Caco-2 (cell line): ENCODE measurements around the gene INO80B. TPM values are rescaled to one million over a fixed set of nuclear protein-coding genes. Genes with fewer than 3 reads are reported as not detected.

Experiments
- BruUV-seq: library from RNA; stranded (reverse); fragments of 400-500 nt; replicated peaks from 2 replicates; lab custom pipeline; 2021; lab: Mats Ljungman, UMichigan
- CTCF ChIA-PET: fragments of 300-600 bp; sonication (Branson Sonifier 250); formaldehyde crosslinking; loops from one replicate; lab custom pipeline; 2022; ENCODE audit warnings: antibody characterized with exemption; lab: Charles Lee
- POLR2A ChIA-PET: fragments of 300-600 bp; sonication (Branson Sonifier 250); formaldehyde crosslinking; loops from one replicate; lab custom pipeline; 2022; ENCODE audit warnings: antibody characterized with exemption; lab: Charles Lee
- DNase-seq, 2 experiments: peaks; one replicate each; pipeline versions ENCODE4 v3.0.0 to v3.0.0-alpha.2; 2020 to 2022
- H3K27me3 ChIP-seq: replicated peaks from 2 replicates; pipeline ENCODE4 v1.6.0; 2011; ENCODE audit warnings: low read length; ENCODE audit not compliant: control insufficient read depth, insufficient read depth
- H3K36me3 ChIP-seq: 2 replicates; pipeline ENCODE4 v1.5.1; 2011; ENCODE audit warnings: low read length; ENCODE audit not compliant: control insufficient read depth, insufficient read depth
- H3K4me1 ChIP-seq: fragments of 250-450 bp; sonication (Bioruptor Pico); 2 replicates; pipeline ENCODE4 v1.5.1; 2020; ENCODE audit warnings: mild to moderate bottlenecking
- H3K4me3 ChIP-seq: 2 replicates; pipeline ENCODE4 v1.5.1; 2011; ENCODE audit warnings: low read depth, mild to moderate bottlenecking, control low read depth, low read length
- H3K9me3 ChIP-seq: fragments of 250-450 bp; sonication (Bioruptor Pico); 2 replicates; pipeline ENCODE4 v1.5.1; 2020; ENCODE audit warnings: mild to moderate bottlenecking, moderate library complexity
- H3K27ac Mint-ChIP-seq: one replicate; pipeline ENCODE4 v1.8.0; 2022; ENCODE audit warnings: mixed read lengths; ENCODE audit not compliant: unreplicated experiment
- H3K27me3 Mint-ChIP-seq: one replicate; pipeline ENCODE4 v1.8.0; 2022; ENCODE audit warnings: mixed read lengths; ENCODE audit not compliant: insufficient read depth, unreplicated experiment
- H3K36me3 Mint-ChIP-seq: one replicate; pipeline ENCODE4 v1.8.0; 2022; ENCODE audit warnings: mild to moderate bottlenecking, mixed read lengths; ENCODE audit not compliant: insufficient read depth, unreplicated experiment
- H3K4me1 Mint-ChIP-seq: one replicate; pipeline ENCODE4 v1.8.0; 2022; ENCODE audit warnings: low read depth, mixed read lengths; ENCODE audit not compliant: unreplicated experiment
- H3K4me3 Mint-ChIP-seq: one replicate; pipeline ENCODE4 v1.8.0; 2022; ENCODE audit warnings: mild to moderate bottlenecking, moderate library complexity, mixed read lengths; ENCODE audit not compliant: unreplicated experiment
- H3K9me3 Mint-ChIP-seq: one replicate; pipeline ENCODE4 v1.8.0; 2022; ENCODE audit warnings: mixed read lengths; ENCODE audit not compliant: unreplicated experiment
- CTCF ChIP-seq, 2 experiments: fragments of 200-600 bp in 1 of 2; IDR thresholded peaks; 1 replicate in 1 of 2; 2 replicates in 1 of 2; pipeline versions ENCODE4 v1.5.1 to v1.8.0; 2011 to 2022; ENCODE audit warnings: antibody characterized with exemption in 1 of 2, control low read depth in 1 of 2, inconsistent platforms in 1 of 2, low read depth in 1 of 2, low read length in 1 of 2, mild to moderate bottlenecking in 1 of 2, moderate library complexity in 1 of 2; ENCODE audit not compliant: insufficient read depth in 1 of 2, severe bottlenecking in 1 of 2, unreplicated experiment in 1 of 2
- intact Hi-C: fragments of 100-400 bp; cut with micrococcal nuclease; formaldehyde crosslinking; loops from one replicate; pipeline ENCODE4 v1.10.0; 2022; ENCODE audit not compliant: unreplicated experiment
- total RNA-seq: library from RNA; stranded (reverse); gene quantifications from 2 replicates; pipeline ENCODE4 v1.2.3, GENCODE V29; 2022

The INO80B gene
- total RNA-seq, 1 experiment from 2014 or later: 25.2 TPM

- no peaks in the 10 kb centered on the region for H3K4me1 ChIP-seq
- no peak for DNase-seq
- no peak overlapping the region for H3K27ac Mint-ChIP-seq
- H3K4me3 Mint-ChIP-seq: no peak overlapping the region
- no peak overlapping the region for H3K4me3 ChIP-seq
- H3K27me3 ChIP-seq: no peaks in the 10 kb centered on the region
- ChIA-PET POLR2A (no interaction called here), CTCF (interaction anchor here (0.9 kb wide), 1 partner anchor 11 kb away, joined by 3 read pairs; no protein-coding TSS in a partner anchor)
- no peaks in the 10 kb centered on the region for H3K4me1 Mint-ChIP-seq
- intact Hi-C loops: no loop called here
- H3K36me3 ChIP-seq: no peaks in the 10 kb centered on the region
- H3K9me3 Mint-ChIP-seq: no peaks in the 10 kb centered on the region
- H3K9me3 ChIP-seq: no peaks in the 10 kb centered on the region
- BruUV-seq: no TSS peak
- H3K27me3 Mint-ChIP-seq: peaks cover 15% of the 10 kb centered on the region
- peaks cover 4% of the 10 kb centered on the region for H3K36me3 Mint-ChIP-seq
- TF ChIP-seq CTCF (IDR thresholded peaks at IDR 0.05; ENCODE audit: insufficient read depth in 1 of 2, low read depth in 1 of 2, low read length in 1 of 2, severe bottlenecking in 1 of 2, unreplicated experiment in 1 of 2): no peak
Measured at GRCh38 chr2:74413001-74413698, 41.7 kb upstream of the INO80B start.

GRCh38 chr2:74414441-74414840 lies 40.4 kb upstream of the INO80B start:
- no peaks in the 10 kb centered on the region for H3K27me3 ChIP-seq
- Mint-ChIP-seq H3K27ac (no peak overlapping the region), H3K4me3 (no peak overlapping the region), H3K36me3 (no peaks in the 10 kb centered on the region), H3K27me3 (peaks cover 11% of the 10 kb centered on the region), H3K9me3 (no peaks in the 10 kb centered on the region), H3K4me1 (no peaks in the 10 kb centered on the region)
- H3K4me1 ChIP-seq: no peaks in the 10 kb centered on the region
- ChIA-PET CTCF (no interaction called here), POLR2A (no interaction called here)
- TF ChIP-seq CTCF (IDR thresholded peaks at IDR 0.05; ENCODE audit: insufficient read depth in 1 of 2, low read depth in 1 of 2, low read length in 1 of 2, severe bottlenecking in 1 of 2, unreplicated experiment in 1 of 2): no peak
- H3K4me3 ChIP-seq: no peak overlapping the region
- H3K9me3 ChIP-seq: no peaks in the 10 kb centered on the region
- DNase-seq: no peak
- intact Hi-C loops: no loop called here
- no TSS peak for BruUV-seq
- H3K36me3 ChIP-seq: no peaks in the 10 kb centered on the region

GRCh38 chr2:74414881-74415761 lies 39.8 kb upstream of the INO80B start:
- H3K9me3 ChIP-seq: no peaks in the 10 kb centered on the region
- Mint-ChIP-seq H3K4me1 (no peaks in the 10 kb centered on the region), H3K27me3 (peaks cover 10% of the 10 kb centered on the region), H3K36me3 (no peaks in the 10 kb centered on the region), H3K9me3 (no peaks in the 10 kb centered on the region), H3K27ac (no peak overlapping the region), H3K4me3 (no peak overlapping the region)
- H3K4me3 ChIP-seq: no peak overlapping the region
- no peak for DNase-seq
- ChIA-PET POLR2A (no interaction called here), CTCF (no interaction called here)
- no peaks in the 10 kb centered on the region for H3K4me1 ChIP-seq
- no peak for TF ChIP-seq CTCF (IDR thresholded peaks at IDR 0.05; ENCODE audit: insufficient read depth in 1 of 2, low read depth in 1 of 2, low read length in 1 of 2, severe bottlenecking in 1 of 2, unreplicated experiment in 1 of 2)
- no TSS peak for BruUV-seq
- intact Hi-C loops: no loop called here
- H3K36me3 ChIP-seq: no peaks in the 10 kb centered on the region
- no peaks in the 10 kb centered on the region for H3K27me3 ChIP-seq
